ENCODE data around the gene IL1RL2.

The IL1RL2 gene

DNA sequence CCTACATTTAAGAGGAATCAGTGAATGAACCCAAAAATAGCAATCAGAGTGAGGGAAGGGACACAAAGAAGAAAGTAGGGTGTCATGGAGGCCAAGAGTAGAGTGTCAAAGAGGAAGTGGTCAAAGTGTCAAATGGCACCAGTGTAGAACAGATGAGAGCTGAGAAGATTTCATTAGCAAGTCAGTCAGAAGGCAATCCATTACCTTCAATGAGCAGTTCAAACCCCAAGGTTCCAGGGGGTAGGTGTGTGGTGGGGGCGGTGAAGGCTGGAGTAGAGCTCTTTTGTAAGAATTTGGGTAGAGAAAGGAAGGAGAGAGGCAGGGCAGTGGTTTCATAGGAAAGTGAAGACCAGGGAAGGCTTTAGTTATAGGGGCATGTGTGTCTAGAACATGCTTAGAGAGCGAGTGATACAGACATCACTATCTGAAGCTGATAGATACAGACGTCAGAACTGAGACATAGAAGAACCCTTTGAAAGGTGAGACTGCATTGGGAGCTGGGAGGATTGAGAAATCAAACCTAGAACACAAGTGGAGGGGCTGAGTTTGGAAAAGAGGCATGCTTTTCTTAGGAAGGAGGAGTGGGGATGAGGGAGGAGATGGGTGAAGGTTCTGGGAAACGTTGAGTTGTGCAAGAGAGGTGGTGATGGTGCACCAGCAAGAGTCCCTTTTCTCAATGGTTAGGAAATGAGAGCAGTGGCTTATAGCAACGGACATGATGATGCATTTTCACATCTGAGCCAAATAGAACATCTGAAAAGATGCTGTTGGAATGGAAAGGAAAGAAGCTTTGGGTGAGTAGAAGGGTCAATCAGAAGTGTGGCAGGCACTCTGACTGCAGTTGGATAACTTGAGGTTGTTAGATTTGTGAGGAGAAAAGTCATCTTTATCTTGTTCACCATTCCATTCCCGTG lies 75.7 kb downstream of the IL1RL2 start:
- DNase-seq (ENCODE audit: low read depth in 1 of 2, low spot score in 1 of 2) = no peak

DNA sequence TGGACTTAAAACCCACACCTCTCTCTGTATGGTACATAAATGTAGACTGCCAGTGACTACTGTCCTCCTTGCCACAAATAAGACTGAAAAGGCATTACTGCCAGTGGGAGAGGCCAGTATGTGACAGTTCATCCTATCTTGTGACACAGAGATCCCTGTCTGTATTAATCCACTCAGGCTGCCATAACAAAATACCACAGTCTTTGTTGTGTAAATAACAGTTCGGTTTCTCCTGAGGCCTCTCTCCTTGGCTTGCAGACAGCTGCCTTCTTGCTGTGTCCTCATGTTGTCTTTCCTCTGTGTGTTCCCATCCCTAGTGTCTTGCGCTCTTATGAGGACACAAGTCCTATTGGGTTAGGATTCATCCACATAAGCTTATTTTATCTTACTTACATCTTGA lies 78.1 kb downstream of the IL1RL2 start:
- no peak for DNase-seq (ENCODE audit: low read depth in 1 of 2, low spot score in 1 of 2)

DNA sequence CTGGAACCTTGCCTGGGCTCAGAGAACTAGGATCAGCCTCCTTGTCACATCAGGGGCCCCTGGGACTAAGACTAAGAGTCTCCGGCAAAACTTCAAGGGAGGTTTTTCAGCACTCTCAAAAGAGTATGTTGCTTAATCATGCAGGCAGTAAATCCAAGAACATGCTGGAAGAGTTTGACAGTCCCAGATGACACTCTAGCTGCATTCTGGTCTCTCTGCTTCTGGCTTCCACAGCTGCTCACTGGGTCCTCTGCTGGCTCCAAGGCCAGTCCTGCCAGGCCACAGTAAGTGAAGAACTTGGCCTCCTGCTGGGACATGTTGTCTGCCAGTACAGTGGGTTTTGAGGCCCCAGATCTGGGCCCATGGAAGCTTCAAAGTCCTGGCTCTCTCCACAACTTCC lies 79.4 kb downstream of the IL1RL2 start:
- no peak for DNase-seq (ENCODE audit: low read depth in 1 of 2, low spot score in 1 of 2)

DNA sequence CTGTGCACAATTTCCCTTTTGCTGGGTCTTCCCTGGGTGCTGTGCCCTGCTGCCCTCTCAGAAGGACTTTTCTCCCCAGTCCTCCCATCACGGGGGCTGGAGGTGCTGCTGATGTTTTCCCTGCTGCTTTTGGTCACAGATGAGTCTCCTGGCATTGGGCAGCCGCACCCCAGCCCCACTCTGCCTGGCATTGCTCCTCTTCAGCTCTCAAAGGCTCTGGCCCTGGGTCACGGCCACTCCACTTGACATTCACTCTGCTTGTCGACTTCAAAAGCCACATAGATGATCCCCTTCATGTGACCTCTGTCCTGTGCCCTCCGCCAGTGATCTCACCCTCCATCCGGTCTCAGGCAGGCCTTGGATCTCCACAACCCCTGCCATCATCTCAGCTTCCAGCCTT lies 81.0 kb downstream of the IL1RL2 start:
- DNase-seq (ENCODE audit: low read depth in 1 of 2, low spot score in 1 of 2) = no peak

DNA sequence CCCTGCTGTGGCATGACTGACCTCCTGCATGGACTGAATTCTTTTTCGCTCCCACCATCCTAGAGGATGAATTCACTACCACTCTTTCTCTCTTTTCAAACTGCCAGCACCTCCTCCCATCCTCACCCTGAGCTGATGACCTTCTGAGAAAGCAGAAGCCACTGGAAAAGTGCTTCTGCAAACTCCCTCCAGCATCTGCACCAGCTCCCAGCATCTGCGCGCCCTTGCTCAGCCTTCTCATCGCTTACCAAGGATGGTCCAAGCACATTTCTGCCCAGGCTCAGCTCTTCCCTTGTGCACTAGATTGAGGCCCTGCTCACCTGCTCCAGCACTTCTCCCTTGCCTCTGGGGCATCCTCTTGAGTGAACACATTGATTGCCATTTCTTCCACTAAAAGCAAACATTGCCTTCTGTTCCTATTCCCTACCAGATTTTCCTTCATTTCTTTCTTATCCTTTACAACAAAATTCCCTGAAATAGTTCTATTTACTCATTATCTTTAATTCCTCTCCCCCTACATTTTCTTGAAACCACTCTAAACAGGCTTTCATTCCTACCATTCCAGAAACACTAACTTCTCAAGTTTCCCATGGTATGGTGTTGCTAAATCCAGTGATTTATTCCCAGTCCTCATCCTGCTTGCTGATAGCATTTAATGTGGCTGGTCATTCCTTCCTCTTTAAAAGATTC lies 81.8 kb downstream of the IL1RL2 start:
- DNase-seq (ENCODE audit: low read depth in 1 of 2, low spot score in 1 of 2) = no peak

DNA sequence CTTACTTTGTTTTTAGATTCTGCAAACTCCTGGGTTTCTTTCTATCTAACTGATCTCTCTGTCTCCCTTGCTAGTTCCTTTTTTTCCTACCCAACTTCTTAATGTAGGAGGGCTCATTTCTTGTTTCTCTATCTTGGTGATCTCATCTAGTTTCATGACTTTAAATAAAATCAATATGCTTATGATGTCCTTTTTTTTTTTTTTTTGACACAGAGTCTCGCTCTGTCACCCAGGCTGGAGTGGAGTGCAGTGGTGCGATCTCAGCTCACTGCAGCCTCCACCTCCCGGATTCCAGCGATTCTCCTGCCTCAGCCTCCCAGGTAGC lies 82.3 kb downstream of the IL1RL2 start:
- no peak for DNase-seq (ENCODE audit: low read depth in 1 of 2, low spot score in 1 of 2)

DNA sequence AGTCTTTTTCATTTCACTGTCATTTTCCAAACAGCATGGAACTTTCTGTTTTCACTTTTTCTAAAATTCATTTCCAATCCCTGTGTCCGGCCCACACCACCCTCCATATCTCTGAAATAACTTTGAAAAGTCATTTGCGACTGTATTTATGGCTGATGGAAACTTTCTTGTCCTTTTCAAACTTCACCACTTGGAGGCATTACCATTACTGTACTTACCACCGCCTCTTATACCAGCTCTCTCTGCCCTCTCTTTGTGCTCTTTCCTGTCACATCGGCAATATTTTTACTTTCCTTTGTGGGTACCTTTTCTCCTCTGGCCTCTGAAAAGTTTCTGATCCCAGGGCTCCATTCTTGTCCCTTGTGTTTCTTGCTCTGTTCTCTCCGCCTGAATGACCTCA lies 85.0 kb downstream of the IL1RL2 start:
- no peak for DNase-seq (ENCODE audit: low read depth in 1 of 2, low spot score in 1 of 2)

DNA sequence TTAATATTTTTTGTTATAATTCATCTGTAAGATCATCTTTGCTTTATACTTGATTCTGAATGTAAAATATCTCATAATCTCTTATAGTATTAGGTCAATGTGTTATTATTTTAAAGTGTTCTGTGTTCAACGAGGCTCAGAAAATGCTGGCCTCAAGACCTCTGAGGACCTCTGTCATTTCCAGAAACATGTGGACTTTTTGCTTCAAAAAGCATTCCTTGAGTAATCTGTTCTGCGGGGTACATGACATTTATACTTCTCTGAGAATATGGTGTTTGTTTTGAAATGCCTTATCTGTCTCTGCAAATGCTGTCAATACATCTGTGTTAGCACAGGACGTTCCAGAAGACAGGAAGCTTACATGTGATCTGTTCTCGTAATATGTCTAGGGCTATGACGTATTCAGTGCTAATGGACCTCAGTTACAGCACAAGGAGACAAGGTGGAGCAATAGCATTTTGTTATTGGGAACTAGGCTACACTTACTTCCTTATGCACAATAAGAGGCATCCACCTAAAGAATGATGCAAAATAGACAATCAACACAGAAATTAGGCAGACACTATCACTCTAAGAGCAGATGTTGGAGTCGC lies 86.9 kb downstream of the IL1RL2 start:
- DNase-seq (ENCODE audit: low read depth in 1 of 2, low spot score in 1 of 2) = no peak

DNA sequence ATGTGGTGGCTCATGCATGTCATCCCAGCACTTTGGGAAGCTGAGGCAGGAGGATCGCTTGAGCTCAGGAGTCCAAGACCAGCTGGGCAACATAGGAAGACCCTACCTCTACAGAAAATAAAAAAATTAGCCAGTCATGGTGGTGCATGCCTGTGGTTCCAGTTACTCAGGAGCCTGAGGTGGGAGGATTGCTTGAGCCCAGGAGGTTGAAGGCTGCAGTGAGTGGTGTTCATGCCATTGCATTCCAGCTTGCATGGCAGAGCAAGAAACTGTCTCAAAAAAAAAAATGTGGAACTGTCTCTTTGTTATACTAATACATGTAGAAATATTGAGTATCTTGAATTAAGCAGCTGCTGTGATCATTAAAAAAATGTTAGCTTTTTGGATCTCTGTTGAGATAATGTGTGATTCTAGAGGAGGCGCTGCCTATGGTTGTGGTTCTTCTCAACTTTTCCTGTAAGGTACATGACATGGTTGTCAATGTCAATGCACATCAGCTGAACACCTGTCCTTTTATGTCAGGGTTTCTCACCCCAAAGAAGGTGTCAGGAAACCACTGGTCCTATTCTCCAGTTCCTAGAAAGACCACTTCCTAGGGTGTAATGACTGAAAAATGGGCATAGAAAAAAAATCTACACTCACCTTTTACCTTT lies 89.9 kb downstream of the IL1RL2 start:
- DNase-seq (ENCODE audit: low read depth in 1 of 2, low spot score in 1 of 2) = no peak

DNA sequence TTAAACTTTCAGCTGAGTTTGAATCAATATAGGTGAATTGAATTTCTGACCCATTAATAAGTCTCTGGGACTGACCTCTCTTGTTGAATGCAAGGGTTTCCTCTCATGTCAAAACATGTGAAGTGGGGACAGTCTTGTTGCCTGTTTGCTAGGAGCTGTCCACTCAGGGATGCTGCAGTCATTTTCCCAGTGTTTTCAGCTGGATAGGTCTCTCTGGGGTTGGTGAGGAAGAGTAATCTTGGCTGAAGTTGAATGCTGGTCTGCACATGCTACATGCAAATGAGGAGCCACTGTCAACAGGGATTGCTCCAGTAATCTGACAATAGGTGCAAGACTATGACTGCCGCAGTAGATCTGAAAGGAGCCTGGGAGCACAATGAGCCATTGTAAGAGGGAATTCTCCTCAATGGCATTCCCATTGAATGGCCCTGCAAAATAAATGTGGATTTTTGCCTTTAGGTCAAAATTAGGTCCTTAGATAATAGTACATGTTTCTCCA lies 90.4 kb downstream of the IL1RL2 start:
- no peak for DNase-seq (ENCODE audit: low read depth in 1 of 2, low spot score in 1 of 2)

DNA sequence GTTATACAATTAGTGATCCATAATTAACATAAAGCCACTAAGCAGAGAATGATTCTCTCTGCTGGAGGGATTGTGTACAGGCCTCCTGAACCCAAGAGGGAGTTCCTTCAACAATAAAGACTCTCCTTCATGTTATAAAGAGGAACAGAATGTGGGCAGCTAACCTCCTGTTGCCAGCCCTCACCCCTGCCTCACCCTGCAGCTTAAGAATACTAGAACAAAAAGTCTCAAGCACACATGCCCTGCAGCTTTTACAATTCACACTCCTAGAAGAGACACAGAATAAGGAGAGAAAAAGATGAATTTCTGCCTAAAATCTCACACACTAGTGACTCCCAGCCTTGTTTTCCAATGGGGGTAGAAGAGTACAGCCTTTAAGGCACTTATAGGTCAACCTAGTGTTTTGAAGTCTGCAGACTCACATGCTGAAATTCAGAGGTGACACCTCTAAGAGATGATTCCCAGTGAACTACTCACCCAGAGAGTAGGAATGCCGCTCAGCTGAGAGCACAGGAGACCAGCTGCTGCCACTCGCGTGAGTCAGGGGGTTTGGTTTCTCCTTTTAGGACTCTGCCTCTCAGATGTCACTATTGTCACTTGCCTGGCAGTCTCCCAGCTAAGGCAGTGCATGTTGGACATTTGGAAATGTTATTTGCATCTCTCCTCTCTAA lies 92.0 kb downstream of the IL1RL2 start:
- no peak for DNase-seq (ENCODE audit: low read depth in 1 of 2, low spot score in 1 of 2)

DNA sequence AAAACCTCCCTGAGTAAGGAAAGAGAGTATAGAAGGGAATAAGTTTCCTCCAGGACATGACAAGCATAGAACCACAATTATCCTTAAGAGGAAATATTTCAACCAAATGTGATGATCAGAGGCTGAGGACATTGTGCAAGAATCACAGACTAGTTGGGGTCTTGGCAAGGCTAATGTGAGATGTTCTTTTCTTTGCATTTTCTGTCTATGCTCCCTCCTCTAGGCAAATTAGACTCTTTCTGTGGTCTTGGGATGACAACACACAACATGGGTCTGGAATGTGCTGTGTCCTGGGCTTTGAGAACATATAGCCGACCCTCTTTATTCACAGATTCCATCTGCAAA lies 92.5 kb downstream of the IL1RL2 start:
- no peak for DNase-seq (ENCODE audit: low read depth in 1 of 2, low spot score in 1 of 2)

DNA sequence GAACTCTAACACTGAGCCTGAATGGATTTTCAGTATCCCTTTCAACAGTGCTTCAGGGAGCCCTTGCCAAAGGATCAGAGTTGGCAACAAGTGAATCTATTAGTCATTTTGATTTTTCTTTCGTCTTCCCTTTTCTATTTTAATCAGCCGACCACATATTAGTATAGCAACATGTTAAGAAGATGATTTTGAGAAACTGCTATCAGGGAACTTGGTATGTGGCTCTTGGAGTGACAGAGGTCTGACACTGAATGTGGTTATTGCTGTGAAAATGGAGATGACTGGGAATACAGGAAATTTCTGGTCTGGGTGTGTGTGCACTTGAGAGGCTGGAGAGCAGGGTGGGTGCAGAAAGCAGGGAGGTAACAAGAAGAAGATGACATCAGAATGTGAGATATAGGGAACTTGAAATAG lies 95.9 kb downstream of the IL1RL2 start:
- DNase-seq (ENCODE audit: low read depth in 1 of 2, low spot score in 1 of 2) = no peak

DNA sequence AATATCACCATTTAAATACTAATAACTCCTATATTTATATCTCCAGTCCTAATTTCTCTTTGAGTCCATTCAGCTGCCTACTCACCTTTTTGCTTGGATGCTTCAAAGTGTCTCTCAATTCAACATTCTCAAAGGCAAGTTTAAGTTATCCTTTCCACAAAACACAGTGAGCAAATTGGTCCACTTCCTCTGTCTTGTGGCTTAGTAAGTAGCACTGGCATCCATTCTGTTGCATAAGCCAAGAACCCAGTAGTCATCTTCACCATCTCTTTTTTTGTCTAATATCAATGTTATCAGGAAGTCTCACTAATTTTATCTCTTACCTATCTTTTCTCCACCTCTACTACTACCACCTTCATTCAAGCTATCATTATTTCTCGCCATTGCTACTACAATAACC lies 97.2 kb downstream of the IL1RL2 start:
- no peak for DNase-seq (ENCODE audit: low read depth in 1 of 2, low spot score in 1 of 2)

DNA sequence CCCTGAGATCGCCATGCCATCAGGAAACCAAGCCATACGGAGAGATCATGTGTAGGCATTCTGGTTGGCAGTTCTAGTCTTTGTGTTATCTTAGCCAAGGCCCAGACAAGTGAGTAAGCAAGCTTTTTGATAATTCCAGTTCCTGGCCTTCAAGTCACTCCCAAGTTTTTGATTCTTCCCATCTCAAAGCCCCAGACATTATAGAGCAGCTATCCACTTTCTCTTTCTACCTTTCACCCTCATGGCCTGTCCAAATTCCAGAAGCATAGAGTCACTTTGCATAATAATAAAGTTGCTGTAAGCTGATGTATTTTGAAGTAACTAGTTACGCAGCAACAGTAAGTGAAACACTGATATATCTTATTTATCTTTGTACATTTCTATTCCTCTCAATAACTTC lies 97.8 kb downstream of the IL1RL2 start:
- DNase-seq (ENCODE audit: low read depth in 1 of 2, low spot score in 1 of 2) = no peak

DNA sequence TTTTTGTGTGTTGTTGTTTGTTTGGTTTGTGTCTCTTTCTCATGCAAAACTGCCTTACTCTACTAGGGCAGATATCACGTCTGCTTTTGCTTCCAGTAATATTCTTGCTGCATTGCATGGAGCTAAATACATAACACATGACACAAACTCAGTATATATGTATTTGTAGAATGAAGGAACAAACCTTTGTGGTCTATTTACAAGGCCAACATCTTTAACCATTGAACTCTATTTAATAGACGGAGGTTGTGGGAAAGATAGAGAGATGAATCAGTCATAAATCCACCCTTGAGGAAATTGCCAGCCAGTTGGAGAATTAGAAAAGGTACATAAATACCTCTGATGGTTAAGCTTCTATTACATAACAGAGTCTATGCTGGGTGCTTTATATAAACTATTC lies 98.5 kb downstream of the IL1RL2 start:
- DNase-seq (ENCODE audit: low read depth in 1 of 2, low spot score in 1 of 2) = no peak

DNA sequence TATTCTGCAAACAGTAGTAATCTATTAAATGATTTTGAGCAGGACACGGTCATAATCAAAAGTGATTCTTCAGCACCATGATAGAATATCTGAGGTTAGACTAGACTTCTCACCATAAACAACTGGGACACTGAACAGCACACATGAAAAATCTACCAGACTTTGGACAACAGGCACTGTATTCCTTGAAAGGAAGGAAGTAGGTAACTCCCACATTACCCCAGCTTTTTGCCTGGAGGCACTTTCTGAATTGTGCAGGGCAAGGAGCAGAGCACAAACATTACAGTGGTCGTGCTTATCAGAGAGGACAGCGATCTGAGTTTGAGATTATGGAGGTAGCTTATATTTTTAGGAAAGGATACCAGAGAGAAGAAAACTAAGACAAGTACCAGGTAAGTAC lies 99.2 kb downstream of the IL1RL2 start:
- DNase-seq (ENCODE audit: low read depth in 1 of 2, low spot score in 1 of 2) = no peak

DNA sequence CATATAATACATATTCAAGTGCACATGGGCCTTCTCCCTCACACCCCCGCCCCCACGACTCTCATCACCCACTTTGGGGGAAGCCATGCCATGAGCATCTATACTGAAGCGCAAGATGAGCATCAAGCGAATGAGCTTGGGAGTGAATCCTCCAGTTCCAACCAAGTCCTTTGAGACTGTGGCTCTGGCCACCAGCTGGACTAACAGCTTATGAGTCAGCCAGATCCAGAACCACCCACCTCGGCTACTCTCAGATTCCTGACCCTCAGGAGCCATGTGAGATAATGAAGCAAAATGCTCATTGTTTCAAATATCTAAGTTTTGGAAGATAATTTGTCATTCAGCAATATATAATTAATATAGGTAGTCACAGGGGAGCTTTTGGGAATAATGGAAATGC lies 102.3 kb downstream of the IL1RL2 start:
- no peak for DNase-seq (ENCODE audit: low read depth in 1 of 2, low spot score in 1 of 2)

Measured in stimulated activated CD4-positive, alpha-beta T cell treated with anti-CD3 and anti-CD28 coated beads, Interleukin-15, amount 100 ng/mL, for 1 hour (primary cell).